ENCODE results near the gene LRP1B. TPM values are rescaled to one million over a fixed set of nuclear protein-coding genes. Genes with fewer than 3 reads are reported as not detected.

Gene LRP1B
- polyA plus RNA-seq, 1 of the 3 experiments (the other 2 are of a cell fraction): 0.28 TPM

DNA sequence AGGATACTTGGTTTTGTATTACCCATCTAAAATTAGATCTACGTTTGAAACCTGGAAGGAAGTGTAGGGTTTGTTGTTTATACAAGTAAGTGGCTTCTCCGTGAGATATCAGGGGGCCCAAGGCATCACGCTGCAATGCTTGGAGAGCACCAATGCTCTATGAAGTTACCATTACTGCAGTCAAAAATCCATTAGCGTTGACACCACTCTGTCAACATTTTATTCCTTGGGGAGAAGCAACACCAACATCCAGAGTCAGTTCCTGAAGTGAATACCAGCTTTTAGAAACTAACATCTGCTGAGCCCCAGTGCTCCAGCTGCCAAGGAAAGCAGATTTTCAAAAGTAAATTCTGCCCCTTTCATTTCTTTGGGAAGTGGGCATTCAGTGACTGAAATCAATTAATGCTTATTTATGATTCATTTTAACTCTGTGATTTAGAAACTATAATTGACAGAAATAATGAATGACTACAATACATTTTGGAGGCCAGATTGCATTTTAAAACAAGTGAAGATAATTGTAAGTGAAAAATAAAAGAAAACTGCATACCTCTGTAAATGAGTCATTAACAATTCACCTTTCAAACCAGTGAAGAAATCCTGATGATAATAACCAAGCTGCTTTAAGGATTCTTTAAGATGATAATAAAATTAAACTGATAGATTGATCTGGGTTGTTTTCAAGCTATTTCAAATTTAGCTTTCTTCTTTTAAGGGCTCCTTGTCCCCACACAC lies 30.5 kb downstream of the LRP1B start:
- Histone ChIP-seq H3F3A (replicated peaks; ENCODE audit: insufficient read depth) (peaks cover 8% of the 10 kb centered on the region), H3K79me2 (ENCODE audit: insufficient read depth) (no peaks in the 10 kb centered on the region; the same call in 1 of the 2 replicates), H3K36me3 (replicated peaks in 1 of 2; ENCODE audit: control insufficient read depth in 1 of 2, insufficient read depth in 2 of 2, low read length in 1 of 2) (no peaks in the 10 kb centered on the region), H3K4me3 (ENCODE audit: low read depth in 2 of 2, low read length in 1 of 2) (no peak overlapping the region; a peak in 1 of 4 replicates), H3K27me3 (ENCODE audit: insufficient read depth) (no peaks in the 10 kb centered on the region), H3K4me1 (ENCODE audit: control insufficient read depth in 1 of 2, insufficient read depth in 2 of 2, low read depth in 1 of 2, low read length in 1 of 2) (peaks cover 6 to 22% of the 10 kb centered on the region in 2 experiments; a peak in 3 of 4 replicates), H3K9me2 (no peaks in the 10 kb centered on the region), H3K4me2 (no peak overlapping the region), H2AFZ (ENCODE audit: low read depth) (no peak overlapping the region), H3K9ac (no peak overlapping the region), H3K9me3 (no peaks in the 10 kb centered on the region), H3K27ac (ENCODE audit: low read depth in 2 of 2, low read length in 1 of 2) (peak overlapping the region; percentile 12 to 62; a peak in 2 of 4 replicates), H4K20me1 (ENCODE audit: insufficient read depth) (no peaks in the 10 kb centered on the region)
- 71% methylated on average over 4 of the region's 4 CpGs for WGBS (ENCODE audit: low lambda C conversion rate)
- CTCF ChIA-PET: interaction anchor here (0.6 kb wide), 2 partner anchors 29 to 1517 kb away, joined by 3 read pairs; no protein-coding TSS in a partner anchor
- POLR2A ChIA-PET: no interaction called here
- no peak for DNase-seq
- TF ChIP-seq, protein P1, sequence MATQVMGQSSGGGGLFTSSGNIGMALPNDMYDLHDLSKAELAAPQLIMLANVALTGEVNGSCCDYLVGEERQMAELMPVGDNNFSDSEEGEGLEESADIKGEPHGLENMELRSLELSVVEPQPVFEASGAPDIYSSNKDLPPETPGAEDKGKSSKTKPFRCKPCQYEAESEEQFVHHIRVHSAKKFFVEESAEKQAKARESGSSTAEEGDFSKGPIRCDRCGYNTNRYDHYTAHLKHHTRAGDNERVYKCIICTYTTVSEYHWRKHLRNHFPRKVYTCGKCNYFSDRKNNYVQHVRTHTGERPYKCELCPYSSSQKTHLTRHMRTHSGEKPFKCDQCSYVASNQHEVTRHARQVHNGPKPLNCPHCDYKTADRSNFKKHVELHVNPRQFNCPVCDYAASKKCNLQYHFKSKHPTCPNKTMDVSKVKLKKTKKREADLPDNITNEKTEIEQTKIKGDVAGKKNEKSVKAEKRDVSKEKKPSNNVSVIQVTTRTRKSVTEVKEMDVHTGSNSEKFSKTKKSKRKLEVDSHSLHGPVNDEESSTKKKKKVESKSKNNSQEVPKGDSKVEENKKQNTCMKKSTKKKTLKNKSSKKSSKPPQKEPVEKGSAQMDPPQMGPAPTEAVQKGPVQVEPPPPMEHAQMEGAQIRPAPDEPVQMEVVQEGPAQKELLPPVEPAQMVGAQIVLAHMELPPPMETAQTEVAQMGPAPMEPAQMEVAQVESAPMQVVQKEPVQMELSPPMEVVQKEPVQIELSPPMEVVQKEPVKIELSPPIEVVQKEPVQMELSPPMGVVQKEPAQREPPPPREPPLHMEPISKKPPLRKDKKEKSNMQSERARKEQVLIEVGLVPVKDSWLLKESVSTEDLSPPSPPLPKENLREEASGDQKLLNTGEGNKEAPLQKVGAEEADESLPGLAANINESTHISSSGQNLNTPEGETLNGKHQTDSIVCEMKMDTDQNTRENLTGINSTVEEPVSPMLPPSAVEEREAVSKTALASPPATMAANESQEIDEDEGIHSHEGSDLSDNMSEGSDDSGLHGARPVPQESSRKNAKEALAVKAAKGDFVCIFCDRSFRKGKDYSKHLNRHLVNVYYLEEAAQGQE (IDR thresholded peaks at IDR 0.05; ENCODE audit: low read depth, low read length): no peak
- TF ChIP-seq EP300 (IDR thresholded peaks at IDR 0.05; ENCODE audit: borderline replicate concordance in 1 of 2, low read depth in 1 of 2, low read length in 1 of 2) (no peak), MAX (IDR thresholded peaks at IDR 0.05; ENCODE audit: low read depth) (no peak), SIN3A (IDR thresholded peaks at IDR 0.05; ENCODE audit: borderline replicate concordance, low read depth, low read length) (no peak), RFX5 (IDR thresholded peaks at IDR 0.05; ENCODE audit: low read length) (no peak), JUND (IDR thresholded peaks at IDR 0.05) (peak; percentile 31; the same call in 1 of the 2 replicates), EZH2phosphoT487 (IDR thresholded peaks at IDR 0.05; ENCODE audit: borderline replicate concordance, low read depth) (no peak), NFIC (IDR thresholded peaks at IDR 0.05; ENCODE audit: borderline replicate concordance) (peak; percentile 20; the same call in 1 of the 2 replicates), TCF12 (IDR thresholded peaks at IDR 0.05) (peak; percentile 49; the same call in 1 of the 2 replicates), NRF1 (IDR thresholded peaks at IDR 0.05; ENCODE audit: low read depth, low read length) (no peak), ELF1 (IDR thresholded peaks at IDR 0.05) (no peak), FOXM1 (IDR thresholded peaks at IDR 0.05; ENCODE audit: low read depth) (no peak), CHD2 (IDR thresholded peaks at IDR 0.05; ENCODE audit: low read length, partially characterized antibody) (no peak), USF2 (IDR thresholded peaks at IDR 0.05; ENCODE audit: borderline replicate concordance, low read depth, low read length) (no peak), RAD21 (IDR thresholded peaks at IDR 0.05; ENCODE audit: low read length) (no peak), YY1 (IDR thresholded peaks at IDR 0.05; ENCODE audit: low read depth) (no peak), MXI1 (IDR thresholded peaks at IDR 0.05; ENCODE audit: low read depth, low read length) (no peak), USF1 (IDR thresholded peaks at IDR 0.05; ENCODE audit: borderline replicate concordance, low read depth) (no peak), POLR2AphosphoS5 (IDR thresholded peaks at IDR 0.05; ENCODE audit: low read depth, low read length) (0 out of 2 replicates have a peak, but pooled peaks have one; percentile 18), GATA2 (CRISPR knock-in tag; IDR thresholded peaks at IDR 0.05) (no peak), MEF2A (IDR thresholded peaks at IDR 0.05; ENCODE audit: borderline replicate concordance, low read depth) (no peak), ZBTB33 (IDR thresholded peaks at IDR 0.05; ENCODE audit: borderline replicate concordance, low read depth) (no peak), GABPA (IDR thresholded peaks at IDR 0.05; ENCODE audit: low read depth) (no peak)
- TF ChIP-seq, protein P2, sequence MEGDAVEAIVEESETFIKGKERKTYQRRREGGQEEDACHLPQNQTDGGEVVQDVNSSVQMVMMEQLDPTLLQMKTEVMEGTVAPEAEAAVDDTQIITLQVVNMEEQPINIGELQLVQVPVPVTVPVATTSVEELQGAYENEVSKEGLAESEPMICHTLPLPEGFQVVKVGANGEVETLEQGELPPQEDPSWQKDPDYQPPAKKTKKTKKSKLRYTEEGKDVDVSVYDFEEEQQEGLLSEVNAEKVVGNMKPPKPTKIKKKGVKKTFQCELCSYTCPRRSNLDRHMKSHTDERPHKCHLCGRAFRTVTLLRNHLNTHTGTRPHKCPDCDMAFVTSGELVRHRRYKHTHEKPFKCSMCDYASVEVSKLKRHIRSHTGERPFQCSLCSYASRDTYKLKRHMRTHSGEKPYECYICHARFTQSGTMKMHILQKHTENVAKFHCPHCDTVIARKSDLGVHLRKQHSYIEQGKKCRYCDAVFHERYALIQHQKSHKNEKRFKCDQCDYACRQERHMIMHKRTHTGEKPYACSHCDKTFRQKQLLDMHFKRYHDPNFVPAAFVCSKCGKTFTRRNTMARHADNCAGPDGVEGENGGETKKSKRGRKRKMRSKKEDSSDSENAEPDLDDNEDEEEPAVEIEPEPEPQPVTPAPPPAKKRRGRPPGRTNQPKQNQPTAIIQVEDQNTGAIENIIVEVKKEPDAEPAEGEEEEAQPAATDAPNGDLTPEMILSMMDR (IDR thresholded peaks at IDR 0.05): no peak
